IMR-90 (cell line): ENCODE data around the gene NFYB. TPM values are rescaled to one million over a fixed set of nuclear protein-coding genes. Genes with fewer than 3 reads are reported as not detected.

ENCODE experiments used
- ATAC-seq: fragments of 200-7000 bp; cut with Tn5 transposase; 2 replicates; pipeline ENCODE4 v1.9.1; 2020; ENCODE audit warnings: low read depth, mild to moderate bottlenecking, moderate library complexity
- BruUV-seq: library from RNA; stranded (reverse); fragments of 400-500 nt; replicated peaks from 2 replicates; lab custom pipeline; 2021; lab: Mats Ljungman, UMichigan
- CTCF ChIA-PET: fragments of 300-600 bp; formaldehyde crosslinking; extraction: SDS; loops from one replicate; lab custom pipeline; 2021; ENCODE audit warnings: antibody characterized with exemption; lab: Yijun Ruan, JAX
- POLR2A ChIA-PET: fragments of 300-600 bp; sonication (Branson Sonifier 250); formaldehyde crosslinking; loops from one replicate; lab custom pipeline; 2022; ENCODE audit warnings: antibody characterized with exemption; ENCODE audit not compliant: unreplicated experiment; lab: Charles Lee
- DNase-seq: peaks from one replicate; pipeline ENCODE4 v3.0.0; 2013
- H2AFZ ChIP-seq: replicated peaks from 2 replicates; pipeline ENCODE3; 2013; ENCODE audit warnings: low read length, mild to moderate bottlenecking; ENCODE audit not compliant: poor library complexity
- H2AK5ac ChIP-seq: 2 replicates; pipeline ENCODE4 v1.6.1; 2013; ENCODE audit warnings: low read depth, low read length, inconsistent platforms
- H2AK9ac ChIP-seq: replicated peaks from 2 replicates; pipeline ENCODE3; 2013; ENCODE audit warnings: mild to moderate bottlenecking, low read depth, low read length, moderate library complexity; ENCODE audit not compliant: poor library complexity
- H2BK120ac ChIP-seq: 2 replicates; pipeline ENCODE4 v1.6.1; 2013; ENCODE audit warnings: low read depth, low read length, inconsistent platforms
- H2BK15ac ChIP-seq: 3 replicates; pipeline ENCODE4 v1.6.1; 2013; ENCODE audit warnings: low read depth, low read length, inconsistent platforms
- H2BK20ac ChIP-seq: 2 replicates; pipeline ENCODE4 v1.6.1; 2013; ENCODE audit warnings: low read depth, mild to moderate bottlenecking, inconsistent platforms, low read length, moderate library complexity
- H2BK5ac ChIP-seq: 2 replicates; pipeline ENCODE4 v1.6.1; 2013; ENCODE audit warnings: mild to moderate bottlenecking, low read depth, low read length, inconsistent platforms; ENCODE audit not compliant: poor library complexity, severe bottlenecking
- H3K14ac ChIP-seq: replicated peaks from 2 replicates; pipeline ENCODE4 v1.6.1; 2013; ENCODE audit warnings: low read depth, low read length, inconsistent platforms
- H3K18ac ChIP-seq: 2 replicates; pipeline ENCODE4 v1.6.1; 2013; ENCODE audit warnings: low read depth, low read length, control low read depth
- H3K23ac ChIP-seq: 2 replicates; pipeline ENCODE4 v1.6.1; 2013; ENCODE audit warnings: low read depth, low read length, inconsistent platforms
- H3K27ac ChIP-seq: 2 replicates; pipeline ENCODE4 v1.5.1; 2013; ENCODE audit warnings: mild to moderate bottlenecking, control low read depth, low read length; ENCODE audit not compliant: insufficient read depth
- H3K27me3 ChIP-seq: 2 replicates; pipeline ENCODE4 v1.6.1; 2013; ENCODE audit warnings: low read length; ENCODE audit not compliant: control insufficient read depth, insufficient read depth
- H3K36me3 ChIP-seq: 2 replicates; pipeline ENCODE4 v1.6.1; 2013; ENCODE audit warnings: low read length, mixed read lengths; ENCODE audit not compliant: control insufficient read depth, insufficient read depth
- H3K4ac ChIP-seq: 2 replicates; pipeline ENCODE4 v1.6.1; 2013; ENCODE audit warnings: low read depth, low read length, inconsistent platforms
- H3K4me1 ChIP-seq: 2 replicates; pipeline ENCODE4 v1.6.1; 2013; ENCODE audit warnings: low read length, mixed read lengths; ENCODE audit not compliant: control insufficient read depth, insufficient read depth
- H3K4me2 ChIP-seq: 2 replicates; pipeline ENCODE4 v1.6.1; 2013; ENCODE audit warnings: low read depth, mild to moderate bottlenecking, control low read depth, low read length, moderate library complexity
- H3K4me3 ChIP-seq: 2 replicates; pipeline ENCODE4 v1.5.1; 2013; ENCODE audit warnings: low read depth, mild to moderate bottlenecking, control low read depth, low read length, moderate library complexity; ENCODE audit not compliant: insufficient read depth
- H3K56ac ChIP-seq: 2 replicates; pipeline ENCODE4 v1.6.1; 2013; ENCODE audit warnings: low read length, inconsistent platforms; ENCODE audit not compliant: insufficient read depth; ENCODE audit errors: extremely low read depth
- H3K79me1 ChIP-seq, 2 experiments: 2 replicates each; pipeline ENCODE4 v1.6.1; 2013; ENCODE audit warnings: low read length in 2 of 2, inconsistent platforms in 1 of 2, low read depth in 1 of 2
- H3K9ac ChIP-seq: 2 replicates; pipeline ENCODE4 v1.6.1; 2013; ENCODE audit warnings: low read depth, low read length, control low read depth
- H3K9me1 ChIP-seq: 2 replicates; pipeline ENCODE4 v1.6.1; 2013; ENCODE audit warnings: low read length, inconsistent platforms; ENCODE audit not compliant: insufficient read depth
- H3K9me3 ChIP-seq: 2 replicates; pipeline ENCODE4 v1.6.1; 2013; ENCODE audit warnings: low read length; ENCODE audit not compliant: control insufficient read depth, insufficient read depth
- H4K20me1 ChIP-seq: 2 replicates; pipeline ENCODE4 v1.6.1; 2013; ENCODE audit warnings: low read length, inconsistent platforms; ENCODE audit not compliant: insufficient read depth
- H4K5ac ChIP-seq: 2 replicates; pipeline ENCODE4 v1.6.1; 2013; ENCODE audit warnings: mild to moderate bottlenecking, low read depth, low read length, control low read depth
- H4K8ac ChIP-seq, 2 experiments: 2 replicates each; pipeline ENCODE4 v1.6.1; 2013; ENCODE audit warnings: low read depth in 2 of 2, low read length in 2 of 2, control low read depth in 1 of 2, inconsistent platforms in 1 of 2
- H4K91ac ChIP-seq: 2 replicates; pipeline ENCODE4 v1.6.1; 2013; ENCODE audit warnings: low read depth, low read length, inconsistent platforms; ENCODE audit not compliant: insufficient read depth
- BHLHE40 ChIP-seq: fragments of 150-350 bp; IDR thresholded peaks from 2 replicates; pipeline ENCODE4 v1.6.1; 2016; ENCODE audit warnings: mild to moderate bottlenecking, low read depth, low read length
- CEBPB ChIP-seq: IDR thresholded peaks from 2 replicates; pipeline ENCODE4 v1.6.1; 2012; ENCODE audit warnings: low read depth, low read length, improper control_type of control experiment
- NFE2L2 ChIP-seq: fragments of 150-350 bp; IDR thresholded peaks from 2 replicates; pipeline ENCODE4 v1.6.1; 2016; ENCODE audit warnings: low read depth, mild to moderate bottlenecking, low read length
- POLR2A ChIP-seq: IDR thresholded peaks from 2 replicates; pipeline ENCODE4 v1.6.1; 2012; ENCODE audit warnings: mild to moderate bottlenecking, low read depth, low read length
- RCOR1 ChIP-seq: IDR thresholded peaks from 2 replicates; pipeline ENCODE4 v1.6.1; 2012; ENCODE audit warnings: mild to moderate bottlenecking, low read length, improper control_type of control experiment; ENCODE audit not compliant: insufficient replicate concordance
- SMC3 ChIP-seq: fragments of 150-350 bp; IDR thresholded peaks from 2 replicates; pipeline ENCODE4 v1.6.1; 2016; ENCODE audit warnings: low read depth, mild to moderate bottlenecking, antibody characterized with exemption, low read length, moderate library complexity
- dilution Hi-C: fragments of 300-500 bp; cut with HindIII; formaldehyde crosslinking; loops from one replicate; pipeline ENCODE4 v1.14.3; 2018; ENCODE audit warnings: low sequenced_read_pairs; ENCODE audit not compliant: unreplicated experiment
- in situ Hi-C: fragments of 300-500 bp; cut with MboI; formaldehyde crosslinking; loops from 3 replicates; pipeline ENCODE4 v1.14.3; 2019; ENCODE audit warnings: low sequenced_read_pairs, inconsistent platforms, mixed read lengths
- intact Hi-C: fragments of 100-400 bp; cut with micrococcal nuclease; formaldehyde crosslinking; loops from 2 replicates; pipeline ENCODE4 v1.10.0; 2022
- polyA plus RNA-seq, 3 experiments: library from polyadenylated mRNA; depleted of rRNA; stranded (reverse); fragments of >200 nt; gene quantifications; 2 replicates each; pipeline ENCODE4 v1.2.3, GENCODE V29; 2012; ENCODE audit warnings: low replicate concordance in 1 of 3
- total RNA-seq: library from RNA; depleted of rRNA; stranded (reverse); fragments of >200 nt; gene quantifications from 2 replicates; pipeline ENCODE4 v1.2.3, GENCODE V29; 2012

NFYB gene
- total and polyA plus RNA-seq, 2 of the 4 experiments (the other 2 are of a cell fraction), result 22.2 to 28.4 TPM

GRCh38 chr12:104152685-104153241 lies 14.8 kb upstream of the NFYB start:
- DNase-seq, result no peak
- Histone ChIP-seq H3K4ac (no peak overlapping the region), H2AK5ac (no peak overlapping the region), H3K14ac (no peak overlapping the region), H4K5ac (no peak overlapping the region), H3K36me3 (no peaks in the 10 kb centered on the region), H3K18ac (no peak overlapping the region), H2BK120ac (no peak overlapping the region), H4K20me1 (no peaks in the 10 kb centered on the region), H2BK15ac (no peak overlapping the region), H3K56ac (no peak overlapping the region), H4K8ac (no peak overlapping the region), H3K79me1 (no peaks in the 10 kb centered on the region), H3K4me3 (no peak overlapping the region), H2AK9ac (no peak overlapping the region), H3K9ac (no peak overlapping the region), H2BK20ac (no peak overlapping the region), H3K23ac (no peak overlapping the region), H3K9me1 (no peaks in the 10 kb centered on the region), H3K27ac (no peak overlapping the region), H3K4me1 (no peaks in the 10 kb centered on the region), H2AFZ (no peak overlapping the region), H3K27me3 (peaks cover 4% of the 10 kb centered on the region), H4K91ac (no peak overlapping the region), H3K4me2 (no peak overlapping the region), H3K9me3 (no peaks in the 10 kb centered on the region), H2BK5ac (no peak overlapping the region)
- BruUV-seq, result no TSS peak
- TF ChIP-seq POLR2A (no peak), SMC3 (no peak), NFE2L2 (no peak), RCOR1 (no peak), CEBPB (no peak), BHLHE40 (no peak)
- ChIA-PET POLR2A (no interaction called here), CTCF (interaction anchor here (0.6 kb wide), 1 partner anchor 740 kb away, joined by 3 read pairs; no protein-coding TSS in a partner anchor)
- in situ Hi-C loops (no loop called here), intact Hi-C loops (no loop called here), dilution Hi-C loops (no loop called here)
- ATAC-seq, result no peak
